22Rv1 (cell line): ENCODE measurements around the gene ADCY9.

ENCODE experiments used
- ZFX ChIP-seq: fragments of 450-650 bp; IDR thresholded peaks from 2 replicates; pipeline ENCODE4 v1.6.1; 2017; ENCODE audit warnings: antibody characterized with exemption, borderline replicate concordance
- TF ChIP-seq, protein P1 (sequence below): fragments of 450-650 bp; IDR thresholded peaks from 2 replicates; pipeline ENCODE4 v1.5.1; 2017; ENCODE audit warnings: mild to moderate bottlenecking

DNA sequence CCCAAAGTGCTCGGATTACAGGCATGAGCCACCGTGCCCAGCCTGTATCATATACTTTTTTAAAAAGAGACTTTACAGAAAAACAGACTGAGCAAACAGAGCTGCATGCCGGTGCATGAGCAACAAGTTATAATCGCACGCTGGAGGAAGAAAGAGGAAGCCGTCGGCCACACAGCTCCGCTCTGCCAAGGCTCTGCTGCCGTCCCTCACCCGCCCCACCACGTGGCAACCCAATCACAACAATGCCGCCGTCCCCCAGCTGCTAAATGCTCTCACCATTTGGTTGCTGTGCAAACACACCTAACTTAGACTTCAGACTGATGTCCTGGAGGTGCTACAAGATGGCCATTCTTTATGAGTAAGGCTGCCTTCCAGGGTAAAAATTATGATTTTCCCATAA, 83.5 kb downstream of the ADCY9 start:
- TF ChIP-seq, protein P1, sequence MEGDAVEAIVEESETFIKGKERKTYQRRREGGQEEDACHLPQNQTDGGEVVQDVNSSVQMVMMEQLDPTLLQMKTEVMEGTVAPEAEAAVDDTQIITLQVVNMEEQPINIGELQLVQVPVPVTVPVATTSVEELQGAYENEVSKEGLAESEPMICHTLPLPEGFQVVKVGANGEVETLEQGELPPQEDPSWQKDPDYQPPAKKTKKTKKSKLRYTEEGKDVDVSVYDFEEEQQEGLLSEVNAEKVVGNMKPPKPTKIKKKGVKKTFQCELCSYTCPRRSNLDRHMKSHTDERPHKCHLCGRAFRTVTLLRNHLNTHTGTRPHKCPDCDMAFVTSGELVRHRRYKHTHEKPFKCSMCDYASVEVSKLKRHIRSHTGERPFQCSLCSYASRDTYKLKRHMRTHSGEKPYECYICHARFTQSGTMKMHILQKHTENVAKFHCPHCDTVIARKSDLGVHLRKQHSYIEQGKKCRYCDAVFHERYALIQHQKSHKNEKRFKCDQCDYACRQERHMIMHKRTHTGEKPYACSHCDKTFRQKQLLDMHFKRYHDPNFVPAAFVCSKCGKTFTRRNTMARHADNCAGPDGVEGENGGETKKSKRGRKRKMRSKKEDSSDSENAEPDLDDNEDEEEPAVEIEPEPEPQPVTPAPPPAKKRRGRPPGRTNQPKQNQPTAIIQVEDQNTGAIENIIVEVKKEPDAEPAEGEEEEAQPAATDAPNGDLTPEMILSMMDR: no peak
- no peak for TF ChIP-seq ZFX
